ENCODE measurements around the gene CACNA1I. TPM values are rescaled to one million over a fixed set of nuclear protein-coding genes. Genes with fewer than 3 reads are reported as not detected.

CACNA1I gene
- total and polyA plus RNA-seq, 2 donors (not counting 1 experiment from before 2014, with no cell fraction given), result under 0.01 to 0.01 TPM

DNA sequence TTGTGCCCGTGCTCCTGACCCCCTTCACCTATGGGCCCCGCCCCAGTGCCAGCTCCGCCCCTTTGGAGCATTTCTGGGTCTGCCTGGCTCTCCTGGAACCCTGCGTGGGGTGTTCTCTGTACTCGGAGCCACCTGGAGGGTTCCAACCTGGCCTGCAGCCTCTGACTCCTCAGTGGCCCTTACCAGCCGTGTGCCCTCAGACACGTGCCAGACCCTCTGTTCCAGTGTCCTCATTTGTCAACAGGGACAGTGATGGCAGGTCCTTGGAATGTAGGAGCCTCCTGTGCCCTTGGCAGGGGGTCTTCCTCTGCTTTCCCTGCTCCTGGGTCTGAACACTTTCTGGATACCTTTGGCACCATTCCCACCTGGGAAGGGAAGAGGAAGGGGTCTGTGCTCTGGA lies 96.4 kb downstream of the CACNA1I start:
- Histone ChIP-seq H3K4me1 (ENCODE audit: control insufficient read depth, extremely low read depth, insufficient read depth, low read length) (no peaks in the 10 kb centered on the region), H3K27me3 (ENCODE audit: control insufficient read depth, insufficient read depth, low read length) (peaks cover 5% of the 10 kb centered on the region)

DNA sequence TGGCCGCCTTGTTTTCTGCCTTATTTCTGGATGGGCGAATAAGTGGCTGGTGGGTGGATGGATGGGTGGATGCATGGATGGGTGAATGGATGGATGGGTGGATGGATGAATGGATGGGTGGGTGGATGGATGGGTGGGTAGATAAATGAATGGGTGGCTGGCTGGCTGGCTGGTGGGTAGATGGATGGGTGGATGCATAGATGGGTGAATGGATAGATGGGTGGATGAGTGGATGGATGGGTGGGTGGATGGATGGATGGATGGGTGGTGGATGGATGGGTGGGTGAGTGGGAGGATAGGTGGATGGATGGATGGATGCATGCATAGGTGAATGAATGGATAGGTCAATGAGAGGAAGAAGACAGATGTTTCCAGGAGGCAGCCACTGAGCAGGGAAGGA lies 98.9 kb downstream of the CACNA1I start:
- no peak overlapping the region for H3K9ac ChIP-seq (ENCODE audit: insufficient read depth, low read length)
- H3K4me1 ChIP-seq (ENCODE audit: control insufficient read depth, extremely low read depth, insufficient read depth, low read length), result no peaks in the 10 kb centered on the region
- H3K4me3 ChIP-seq (replicated peaks in 1 of 4; ENCODE audit: control extremely low read depth in 1 of 4, insufficient read depth in 1 of 4, low read depth in 3 of 4, low read length in 4 of 4), result no peak overlapping the region
- no peak overlapping the region for H2AFZ ChIP-seq (ENCODE audit: low read length)
- DNase-seq (ENCODE audit: low read depth in 2 of 2), result no peak
- no peak overlapping the region for H3K27ac ChIP-seq (ENCODE audit: insufficient read depth, low read length)
- TF ChIP-seq CTCF (conservative IDR thresholded peaks at IDR 0.05 in 1 of 2, IDR thresholded peaks at IDR 0.05 in 1 of 2; ENCODE audit: low read depth in 1 of 2, low read length in 2 of 2) (no peak), EZH2 (IDR thresholded peaks at IDR 0.05; ENCODE audit: low read length, missing control alignments) (no peak)
- no peaks in the 10 kb centered on the region for H3K9me3 ChIP-seq (ENCODE audit: control insufficient read depth, insufficient read depth, low read depth, low read length)
- H3K36me3 ChIP-seq (ENCODE audit: control insufficient read depth, insufficient read depth, low read length), result no peaks in the 10 kb centered on the region
- no peaks in the 10 kb centered on the region for H3K79me2 ChIP-seq (ENCODE audit: control insufficient read depth, insufficient read depth, low read length)
- H3K4me2 ChIP-seq (ENCODE audit: extremely low read depth, insufficient read depth, low read length), result no peak overlapping the region
- no peaks in the 10 kb centered on the region for H4K20me1 ChIP-seq (ENCODE audit: control insufficient read depth, extremely low read depth, insufficient read depth, low read length)
- no peaks in the 10 kb centered on the region for H3K27me3 ChIP-seq (ENCODE audit: control insufficient read depth, insufficient read depth, low read length)

More for the DNA sequence above, 96.4 kb downstream of the CACNA1I start:
- H3K4me2 ChIP-seq (ENCODE audit: extremely low read depth, insufficient read depth, low read length), result no peak overlapping the region
- H3K4me3 ChIP-seq (replicated peaks in 1 of 4; ENCODE audit: control extremely low read depth in 1 of 4, insufficient read depth in 1 of 4, low read depth in 3 of 4, low read length in 4 of 4), result no peak overlapping the region
- H2AFZ ChIP-seq (ENCODE audit: low read length), result no peak overlapping the region
- H4K20me1 ChIP-seq (ENCODE audit: control insufficient read depth, extremely low read depth, insufficient read depth, low read length), result no peaks in the 10 kb centered on the region
- TF ChIP-seq CTCF (conservative IDR thresholded peaks at IDR 0.05 in 1 of 2, IDR thresholded peaks at IDR 0.05 in 1 of 2; ENCODE audit: low read depth in 1 of 2, low read length in 2 of 2), result no peak
- no peak for TF ChIP-seq EZH2 (IDR thresholded peaks at IDR 0.05; ENCODE audit: low read length, missing control alignments)
- no peak overlapping the region for H3K27ac ChIP-seq (ENCODE audit: insufficient read depth, low read length)
- no peaks in the 10 kb centered on the region for H3K9me3 ChIP-seq (ENCODE audit: control insufficient read depth, insufficient read depth, low read depth, low read length)
- no peak overlapping the region for H3K9ac ChIP-seq (ENCODE audit: insufficient read depth, low read length)
- no peak for DNase-seq (ENCODE audit: low read depth in 2 of 2)
- H3K36me3 ChIP-seq (ENCODE audit: control insufficient read depth, insufficient read depth, low read length), result no peaks in the 10 kb centered on the region
- no peaks in the 10 kb centered on the region for H3K79me2 ChIP-seq (ENCODE audit: control insufficient read depth, insufficient read depth, low read length)

DNA sequence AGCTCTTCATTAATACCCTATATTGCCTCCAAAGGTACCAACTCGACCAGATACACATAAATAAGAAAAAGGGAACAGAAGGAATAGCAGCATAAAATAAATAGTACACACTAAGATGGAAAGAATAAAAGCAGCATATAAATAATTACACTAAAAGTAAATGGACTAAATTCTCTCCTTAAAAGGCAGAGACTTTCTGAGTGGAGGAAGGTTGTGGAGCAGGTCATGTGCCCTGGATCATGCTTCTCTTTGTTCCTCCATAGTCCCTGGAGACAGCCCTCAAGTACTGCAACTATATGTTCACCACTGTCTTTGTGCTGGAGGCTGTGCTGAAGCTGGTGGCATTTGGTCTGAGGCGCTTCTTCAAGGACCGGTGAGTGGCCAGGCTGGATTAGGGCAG lies 101.4 kb downstream of the CACNA1I start:
- TF ChIP-seq CTCF (conservative IDR thresholded peaks at IDR 0.05 in 1 of 2, IDR thresholded peaks at IDR 0.05 in 1 of 2; ENCODE audit: low read depth in 1 of 2, low read length in 2 of 2) (no peak), EZH2 (IDR thresholded peaks at IDR 0.05; ENCODE audit: low read length, missing control alignments) (no peak)
- H3K36me3 ChIP-seq (ENCODE audit: control insufficient read depth, insufficient read depth, low read length), result no peaks in the 10 kb centered on the region
- no peak overlapping the region for H3K27ac ChIP-seq (ENCODE audit: insufficient read depth, low read length)
- no peak overlapping the region for H2AFZ ChIP-seq (ENCODE audit: low read length)
- no peaks in the 10 kb centered on the region for H3K27me3 ChIP-seq (ENCODE audit: control insufficient read depth, insufficient read depth, low read length)
- no peak overlapping the region for H3K4me3 ChIP-seq (replicated peaks in 1 of 4; ENCODE audit: control extremely low read depth in 1 of 4, insufficient read depth in 1 of 4, low read depth in 3 of 4, low read length in 4 of 4)
- H4K20me1 ChIP-seq (ENCODE audit: control insufficient read depth, extremely low read depth, insufficient read depth, low read length), result no peaks in the 10 kb centered on the region
- no peaks in the 10 kb centered on the region for H3K9me3 ChIP-seq (ENCODE audit: control insufficient read depth, insufficient read depth, low read depth, low read length)
- H3K9ac ChIP-seq (ENCODE audit: insufficient read depth, low read length), result no peak overlapping the region
- H3K4me2 ChIP-seq (ENCODE audit: extremely low read depth, insufficient read depth, low read length), result no peak overlapping the region
- H3K4me1 ChIP-seq (ENCODE audit: control insufficient read depth, extremely low read depth, insufficient read depth, low read length), result no peaks in the 10 kb centered on the region
- no peak for DNase-seq (ENCODE audit: low read depth in 2 of 2)
- no peaks in the 10 kb centered on the region for H3K79me2 ChIP-seq (ENCODE audit: control insufficient read depth, insufficient read depth, low read length)
